Fibroblast of pulmonary artery (primary cell): Measurements from ENCODE around the gene GATA6.
A peak's percentile ranks its signal among the peaks of the same experiment; 100 is the strongest.
"Not testable (repeated sequence)": the region's sequence is repeated elsewhere in the genome, so short reads cannot be mapped to it uniquely, and the experiment has no call there.

Source experiments
- DNase-seq: peaks from one replicate; pipeline ENCODE4 v3.0.0-alpha.2; 2010; ENCODE audit warnings: low read depth
- H3K4me3 ChIP-seq: replicated peaks from 2 replicates; pipeline ENCODE4 v1.5.1; 2011; ENCODE audit warnings: low read depth, mild to moderate bottlenecking, control low read depth, low read length, moderate library complexity
- TF ChIP-seq, protein P1 (sequence below): IDR thresholded peaks from 2 replicates; pipeline ENCODE4 v1.5.1; 2011; ENCODE audit warnings: mild to moderate bottlenecking, control low read depth, low read length, inconsistent platforms; ENCODE audit errors: missing control alignments

Gene GATA6

DNA sequence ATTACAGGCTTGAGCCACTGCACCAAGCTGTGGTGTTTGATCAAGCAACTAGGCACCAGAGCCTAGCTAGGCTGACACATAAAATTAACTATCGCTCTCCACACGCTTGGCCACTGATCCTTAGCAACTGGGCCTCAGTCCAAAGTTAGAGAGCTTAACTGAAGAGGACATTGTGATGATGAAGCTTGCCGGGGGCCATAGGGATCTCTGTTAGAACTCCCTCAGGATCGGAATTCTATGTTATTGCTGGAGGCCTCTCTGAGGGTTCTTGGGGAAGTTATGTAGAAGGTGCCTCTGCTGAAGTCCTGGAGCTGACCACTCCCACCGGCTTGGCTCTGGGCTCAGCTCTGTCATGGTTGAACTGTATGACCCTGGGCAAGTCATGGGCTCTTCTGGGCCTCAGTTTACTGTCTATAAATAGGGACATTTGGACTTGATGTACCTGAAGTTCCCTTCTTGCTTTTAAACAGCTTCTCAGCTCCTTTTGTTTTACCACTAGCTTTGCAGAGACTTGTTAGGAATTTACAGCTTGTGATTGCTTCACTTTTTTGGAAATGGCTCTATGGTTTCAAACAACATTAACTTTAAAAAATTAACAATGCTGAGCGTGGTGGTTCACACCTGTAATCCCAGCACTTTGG, 44.1 kb downstream of the GATA6 start:
- no peak overlapping the region for H3K4me3 ChIP-seq
- DNase-seq, result peak; percentile 43
- TF ChIP-seq, protein P1, sequence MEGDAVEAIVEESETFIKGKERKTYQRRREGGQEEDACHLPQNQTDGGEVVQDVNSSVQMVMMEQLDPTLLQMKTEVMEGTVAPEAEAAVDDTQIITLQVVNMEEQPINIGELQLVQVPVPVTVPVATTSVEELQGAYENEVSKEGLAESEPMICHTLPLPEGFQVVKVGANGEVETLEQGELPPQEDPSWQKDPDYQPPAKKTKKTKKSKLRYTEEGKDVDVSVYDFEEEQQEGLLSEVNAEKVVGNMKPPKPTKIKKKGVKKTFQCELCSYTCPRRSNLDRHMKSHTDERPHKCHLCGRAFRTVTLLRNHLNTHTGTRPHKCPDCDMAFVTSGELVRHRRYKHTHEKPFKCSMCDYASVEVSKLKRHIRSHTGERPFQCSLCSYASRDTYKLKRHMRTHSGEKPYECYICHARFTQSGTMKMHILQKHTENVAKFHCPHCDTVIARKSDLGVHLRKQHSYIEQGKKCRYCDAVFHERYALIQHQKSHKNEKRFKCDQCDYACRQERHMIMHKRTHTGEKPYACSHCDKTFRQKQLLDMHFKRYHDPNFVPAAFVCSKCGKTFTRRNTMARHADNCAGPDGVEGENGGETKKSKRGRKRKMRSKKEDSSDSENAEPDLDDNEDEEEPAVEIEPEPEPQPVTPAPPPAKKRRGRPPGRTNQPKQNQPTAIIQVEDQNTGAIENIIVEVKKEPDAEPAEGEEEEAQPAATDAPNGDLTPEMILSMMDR, result no peak

DNA sequence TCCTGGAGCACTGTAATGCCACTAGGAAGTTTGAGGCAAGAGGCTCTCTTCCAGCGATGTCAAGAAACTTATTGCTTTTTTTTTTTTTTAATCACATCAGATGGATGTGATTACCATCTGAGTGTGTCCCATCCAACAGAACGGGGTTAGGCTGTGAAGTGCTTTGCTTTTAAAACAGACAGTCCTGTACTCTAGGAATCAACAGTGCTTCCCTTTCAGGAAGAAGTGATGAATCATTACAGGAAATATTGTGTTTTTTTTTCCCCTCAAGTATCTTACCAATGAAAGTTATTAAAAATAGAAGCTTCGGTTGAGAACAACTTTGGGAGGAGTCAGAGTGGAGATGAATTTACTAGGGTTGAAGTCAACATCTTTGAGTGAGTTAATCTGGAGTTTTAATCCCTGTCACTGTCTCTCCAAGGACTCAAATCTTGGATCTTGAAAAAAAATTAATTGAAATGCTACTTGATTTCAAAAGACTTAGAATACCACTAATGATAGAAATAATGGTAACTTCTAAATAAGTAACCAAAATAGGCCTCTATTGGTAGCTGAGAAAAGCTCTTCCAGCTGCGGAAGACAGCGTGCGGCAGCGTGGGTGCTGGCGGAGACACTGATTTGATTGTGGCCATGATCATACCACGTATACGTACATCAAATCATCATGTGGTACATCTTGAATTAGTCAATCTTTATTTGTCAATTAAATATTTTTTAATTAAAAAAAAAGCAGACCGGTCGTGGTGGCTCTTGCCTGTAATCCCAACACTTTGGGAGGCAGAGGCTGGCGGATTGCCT, 45.5 kb downstream of the GATA6 start:
- TF ChIP-seq, protein P1, result no peak
- DNase-seq, result peak; percentile 79

GRCh38 chr18:22218835-22219234, 49.4 kb downstream of the GATA6 start:
- no peak overlapping the region for H3K4me3 ChIP-seq
- no peak for DNase-seq
- TF ChIP-seq, protein P1, result no peak

More for the DNA sequence above, 45.5 kb downstream of the GATA6 start:
- H3K4me3 ChIP-seq, result no peak overlapping the region

- H3K4me3 ChIP-seq, result no peak overlapping the region
- no peak for DNase-seq
- TF ChIP-seq, protein P1, result peak; percentile 20
These were observed 50.4 kb downstream of the GATA6 start for GRCh38 chr18:22219568-22220355.

DNA sequence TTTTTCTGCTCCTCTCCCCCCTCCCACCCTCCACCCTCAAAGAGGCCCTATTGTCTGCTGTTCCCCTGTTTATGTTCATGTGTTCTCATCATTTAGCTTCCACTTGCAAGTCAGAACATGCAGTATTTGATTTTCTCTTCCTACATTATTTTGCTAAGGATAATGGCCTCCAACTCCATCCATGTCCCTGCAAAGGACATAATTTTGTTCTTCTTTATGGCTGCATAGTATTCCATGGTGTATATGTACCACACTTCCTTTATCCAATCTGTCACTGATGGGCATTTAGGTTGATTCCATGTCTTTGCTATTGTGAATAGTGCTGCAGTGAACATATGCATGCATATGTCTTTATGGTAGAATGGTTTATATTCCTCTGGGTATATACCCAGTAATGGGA, 51.2 kb downstream of the GATA6 start:
- H3K4me3 ChIP-seq, DNase-seq: not testable (repeated sequence)

DNA sequence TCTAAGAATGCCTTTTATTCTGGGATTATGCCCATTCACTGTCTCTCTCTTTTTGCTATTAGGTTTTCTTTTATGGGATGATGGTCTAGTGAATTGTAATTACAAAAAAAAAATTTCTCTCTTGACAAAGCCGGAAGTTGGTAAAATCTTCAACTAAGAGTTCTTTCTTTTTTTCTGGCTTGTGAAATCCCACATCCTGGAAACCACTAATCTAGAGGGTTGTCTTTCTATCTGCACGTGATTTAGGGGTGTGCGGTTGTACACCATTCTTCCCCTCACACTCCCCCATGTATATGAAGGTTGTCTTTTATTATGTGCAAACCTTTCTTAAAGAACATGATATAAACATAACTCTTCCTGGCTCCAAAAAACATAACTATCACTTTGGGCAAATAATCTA, 52.0 kb downstream of the GATA6 start:
- DNase-seq, result no peak
- H3K4me3 ChIP-seq, result no peak overlapping the region
- TF ChIP-seq, protein P1, result no peak

DNA sequence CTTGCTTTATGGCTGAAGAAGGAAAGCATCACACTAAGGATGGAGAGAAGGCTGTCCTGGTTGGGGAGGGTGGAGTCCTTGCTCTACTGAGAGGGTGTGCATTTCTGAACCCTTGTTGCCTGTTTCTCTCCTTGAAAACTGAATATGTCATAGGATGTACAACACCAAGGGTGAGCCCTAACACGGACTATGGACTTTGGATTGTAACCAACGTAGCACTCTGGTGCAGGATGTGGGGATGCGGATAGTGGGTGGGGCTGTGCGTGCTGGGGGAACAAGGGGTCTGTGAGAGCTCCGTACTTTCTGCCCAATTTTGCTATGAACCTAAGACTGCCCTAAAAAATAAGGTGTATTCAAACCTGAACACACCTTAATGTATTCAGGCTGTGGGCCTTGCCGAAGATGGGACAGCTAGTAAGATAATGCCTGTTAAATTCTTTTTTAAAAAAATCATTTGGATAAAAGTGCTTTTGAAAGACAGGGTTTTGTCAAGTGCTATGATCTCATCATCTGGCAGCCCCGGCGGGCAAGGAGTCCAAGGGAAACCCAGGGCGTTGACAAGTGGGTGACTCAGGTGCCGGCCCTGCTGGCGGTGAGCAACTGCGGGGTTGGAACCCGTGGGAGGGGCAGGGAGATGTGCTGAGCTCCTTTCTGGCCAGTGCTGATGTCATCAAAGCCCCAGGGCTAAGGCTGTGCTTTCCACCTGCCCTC, 54.0 kb downstream of the GATA6 start:
- TF ChIP-seq, protein P1, result no peak
- no peak overlapping the region for H3K4me3 ChIP-seq
- DNase-seq, result peak; percentile 90
